Stimulated activated CD4-positive, alpha-beta T cell treated with anti-CD3 and anti-CD28 coated beads, TNF-alpha, amount 100 ng/mL, for 4 hours (primary cell): ENCODE data around the gene HECW1.

Experiments
- DNase-seq, 3 experiments: peaks; one replicate each; pipeline ENCODE4 v3.0.0-alpha.2; 2020; ENCODE audit warnings: low read depth in 3 of 3

HECW1 gene

DNA sequence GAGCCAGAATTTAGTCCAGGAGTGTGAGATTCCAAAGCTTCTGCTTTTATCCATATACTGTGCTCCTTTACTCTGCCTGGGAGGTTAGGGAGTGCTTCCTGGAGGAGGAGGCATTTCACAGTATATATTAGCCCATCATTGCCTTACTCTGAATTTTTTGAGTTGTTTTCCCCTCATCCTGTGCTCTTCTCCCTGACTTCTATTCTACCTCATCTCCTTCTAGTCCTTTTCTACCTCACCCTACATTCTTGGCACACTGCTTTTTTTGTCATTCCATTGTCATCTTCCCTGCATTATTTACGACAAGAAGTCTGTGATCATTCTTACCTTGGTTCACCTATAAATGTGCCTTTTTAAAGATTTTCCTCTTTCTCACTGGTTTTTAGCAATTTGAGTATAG is 491.8 kb downstream of the HECW1 start:
- DNase-seq, result no peak

DNA sequence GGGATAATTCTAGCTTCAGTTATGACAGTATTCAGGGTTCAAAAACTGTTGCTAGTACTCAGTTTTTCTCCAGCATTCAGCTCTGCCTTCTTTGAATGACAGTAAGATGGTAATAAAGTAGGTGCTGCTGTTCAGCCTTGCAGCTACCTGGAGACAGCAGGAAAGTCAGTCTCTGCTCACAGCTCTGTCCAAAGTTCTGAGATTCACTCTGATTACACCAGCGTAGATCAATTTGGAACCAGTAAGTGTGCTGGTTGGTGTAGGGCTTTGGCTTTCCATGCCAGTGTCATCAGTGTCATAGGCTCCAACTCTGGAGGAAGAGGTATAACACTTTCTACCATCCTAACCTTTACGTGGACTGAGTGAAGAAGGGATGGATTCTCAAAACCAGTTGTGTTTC is 496.6 kb downstream of the HECW1 start:
- no peak for DNase-seq

DNA sequence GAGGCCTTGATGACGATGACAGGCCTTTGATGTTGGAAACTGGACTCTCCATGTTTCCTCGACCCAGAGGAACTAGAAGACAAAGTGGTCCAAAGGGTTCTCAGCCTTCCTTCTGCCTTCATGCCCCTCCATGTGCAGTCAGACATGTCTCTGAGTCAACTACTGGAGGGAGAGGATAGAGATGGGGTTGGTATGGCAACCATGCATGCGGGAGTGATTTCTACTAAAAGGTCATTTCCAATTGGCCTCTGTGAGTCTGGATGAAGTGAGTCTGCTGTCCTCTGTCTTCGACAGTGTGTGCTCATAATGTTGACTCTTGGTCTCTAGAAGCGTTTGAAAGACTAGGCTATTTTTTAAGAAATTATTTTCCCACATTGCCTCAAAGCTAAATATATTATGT is 499.7 kb downstream of the HECW1 start:
- no peak for DNase-seq

DNA sequence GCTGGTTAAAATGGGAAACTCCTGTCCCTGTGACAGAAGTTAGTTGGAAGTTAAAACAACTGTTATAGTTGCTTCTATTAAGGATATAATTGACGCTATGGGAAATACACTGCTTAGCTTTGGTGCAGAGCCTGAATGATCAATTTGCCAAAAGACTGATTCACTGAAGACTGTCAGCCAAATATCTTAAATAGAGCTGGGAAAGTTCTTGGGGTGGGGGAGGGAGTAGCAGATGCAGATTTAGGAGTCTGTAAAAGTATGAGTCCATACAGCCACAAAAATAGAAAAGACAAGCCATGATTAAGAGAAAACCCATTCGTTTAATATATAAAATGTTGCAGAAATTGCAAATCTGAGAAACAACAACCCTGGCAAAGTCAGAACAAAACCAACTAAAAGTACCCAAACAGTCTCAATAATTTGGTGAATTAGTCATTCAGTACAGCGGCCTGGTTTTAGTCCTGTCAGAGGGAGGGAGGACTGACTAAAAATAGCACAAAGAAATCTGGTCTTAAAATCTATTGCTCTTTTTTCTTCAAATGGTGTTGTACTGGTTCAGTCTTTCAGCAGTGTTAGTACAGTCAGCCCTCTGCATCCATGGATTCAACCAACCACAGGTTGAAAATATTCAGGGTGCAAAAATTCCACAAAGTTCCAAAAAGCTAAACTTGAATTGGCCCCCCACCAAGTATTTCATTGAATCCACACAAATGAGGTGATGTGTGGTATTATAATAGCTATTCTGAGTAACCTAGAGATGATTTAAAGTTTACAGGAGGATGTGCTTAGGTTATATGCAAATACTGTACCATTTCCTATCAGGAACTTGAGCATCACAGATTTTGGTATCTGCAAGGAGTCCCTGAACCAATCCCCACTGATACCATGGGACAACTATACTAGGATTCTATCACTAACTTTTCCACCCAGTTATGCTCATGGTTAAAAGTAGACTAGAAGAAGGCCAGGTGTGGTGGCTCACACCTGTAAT is 500.4 kb downstream of the HECW1 start:
- no peak for DNase-seq
